GM19452 (cell line): ENCODE results near the gene FLT1.

Experiments
- ATAC-seq: cut with Tn5 transposase; IDR thresholded peaks from one replicate; pipeline ENCODE4 v1.9.1; 2021; ENCODE audit not compliant: unreplicated experiment

The FLT1 gene

GRCh38 chr13:28529836-28530235 lies 34.9 kb upstream of the FLT1 start:
- ATAC-seq = no peak

DNA sequence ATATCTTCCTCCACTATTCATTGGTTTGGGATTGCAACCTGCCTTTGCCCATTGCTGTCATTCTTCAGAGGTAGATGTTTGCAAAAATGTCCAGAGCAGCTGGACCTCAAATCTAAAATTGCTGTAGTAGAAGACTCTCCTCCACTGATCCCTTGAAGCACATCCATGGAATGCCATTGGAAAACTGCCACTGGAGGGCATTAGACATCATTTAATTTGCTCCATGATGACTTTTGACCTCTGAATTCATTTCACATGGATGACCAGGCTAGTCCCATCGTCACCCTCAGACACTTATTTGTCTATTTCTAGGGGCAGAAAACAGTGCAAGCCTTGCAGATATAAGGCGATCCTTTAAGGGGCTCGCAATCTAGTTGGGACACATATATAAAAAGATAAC lies 33.9 kb upstream of the FLT1 start:
- no peak for ATAC-seq

DNA sequence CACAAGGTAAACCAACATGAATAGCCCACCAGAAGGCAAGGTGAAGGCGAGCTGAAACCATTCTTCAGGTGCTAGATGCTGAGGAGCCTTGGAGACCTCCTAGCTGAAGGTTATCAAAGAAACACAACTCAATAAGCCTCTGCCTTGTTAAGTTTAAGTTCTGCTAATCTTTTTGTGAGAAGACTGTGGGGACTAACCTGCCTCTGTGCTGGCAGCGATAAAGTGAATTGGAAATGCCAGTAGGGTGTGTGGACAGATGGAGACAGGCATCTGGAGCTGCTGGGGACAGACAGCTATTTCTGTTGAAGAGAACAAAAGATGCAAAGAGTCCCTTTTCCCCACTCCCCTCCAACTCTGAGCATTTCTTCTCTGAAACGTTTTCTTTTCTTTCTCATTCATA lies 33.5 kb upstream of the FLT1 start:
- ATAC-seq = no peak

- no peak for ATAC-seq
Observed at GRCh38 chr13:28527629-28528028, 32.7 kb upstream of the FLT1 start.

DNA sequence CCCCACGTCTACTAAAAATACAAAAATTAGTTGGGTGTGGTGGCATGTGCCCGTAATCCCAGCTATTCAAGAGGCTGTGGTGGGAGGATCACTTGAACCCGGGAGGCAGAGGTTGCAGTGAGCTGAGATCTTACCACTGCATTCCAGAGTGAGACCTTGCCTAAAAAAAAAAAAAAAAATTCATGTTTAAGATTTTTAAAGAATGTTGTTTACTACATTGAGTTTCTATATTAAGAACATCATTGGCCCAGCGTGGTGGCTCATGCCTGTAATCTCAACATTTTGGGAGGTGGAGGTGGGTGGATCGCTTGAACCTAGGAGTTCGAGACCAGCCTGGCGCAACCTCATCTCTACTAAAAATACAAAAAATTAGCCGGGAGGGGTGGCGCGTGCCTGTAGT lies 31.9 kb upstream of the FLT1 start:
- no peak for ATAC-seq

GRCh38 chr13:28522871-28523270 lies 27.9 kb upstream of the FLT1 start:
- no peak for ATAC-seq

DNA sequence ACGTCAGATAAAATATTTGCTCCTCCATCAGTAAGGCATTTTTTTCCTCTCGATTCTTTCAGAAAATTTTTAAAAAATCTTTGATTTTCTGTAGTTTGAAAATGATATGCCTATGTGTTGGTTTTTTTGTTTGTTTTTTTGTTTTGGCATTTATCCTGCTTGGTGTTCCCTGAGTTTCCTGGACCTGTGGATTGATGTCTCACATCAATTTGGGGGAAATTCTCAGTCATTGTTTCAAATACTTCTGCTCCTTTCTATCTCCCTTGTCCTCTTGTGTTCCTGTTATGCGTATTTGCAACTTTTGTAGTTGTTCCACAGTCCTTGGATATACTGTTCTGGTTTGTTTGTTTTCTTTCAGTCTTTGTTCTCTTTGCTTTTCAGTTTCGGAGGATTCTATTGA lies 18.8 kb upstream of the FLT1 start:
- no peak for ATAC-seq

- no peak for ATAC-seq
Observed at GRCh38 chr13:28510542-28510941, 15.6 kb upstream of the FLT1 start.

GRCh38 chr13:28510066-28510465 lies 15.1 kb upstream of the FLT1 start:
- no peak for ATAC-seq

DNA sequence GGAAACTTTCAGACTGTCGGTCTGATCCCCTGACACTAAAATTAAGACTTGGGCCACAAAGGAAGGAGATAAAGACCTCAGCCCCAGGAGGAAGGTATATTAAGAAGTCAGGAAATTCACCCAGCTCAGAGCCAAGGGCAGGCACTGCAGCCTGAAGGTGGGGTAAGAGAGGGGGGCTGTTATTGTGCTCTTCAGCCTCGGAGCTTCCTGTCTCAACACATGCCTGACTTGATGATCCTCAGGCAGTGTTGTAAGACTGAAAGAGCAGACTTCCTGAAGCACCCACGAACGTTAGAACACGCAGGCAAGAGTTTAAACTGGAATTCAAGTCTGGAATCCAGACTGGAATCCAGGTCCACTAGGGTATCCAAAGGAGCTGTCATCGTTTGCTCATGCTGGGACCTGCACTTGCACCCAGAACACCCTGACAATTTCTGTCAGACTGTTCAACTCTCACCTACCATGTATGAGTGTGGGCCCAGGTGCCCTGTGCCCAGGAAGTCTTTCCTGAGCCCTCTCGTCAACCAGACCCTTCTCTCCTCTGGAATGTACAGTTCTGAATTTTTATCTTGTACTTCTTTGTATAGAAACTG lies 10.7 kb upstream of the FLT1 start:
- ATAC-seq = no peak

DNA sequence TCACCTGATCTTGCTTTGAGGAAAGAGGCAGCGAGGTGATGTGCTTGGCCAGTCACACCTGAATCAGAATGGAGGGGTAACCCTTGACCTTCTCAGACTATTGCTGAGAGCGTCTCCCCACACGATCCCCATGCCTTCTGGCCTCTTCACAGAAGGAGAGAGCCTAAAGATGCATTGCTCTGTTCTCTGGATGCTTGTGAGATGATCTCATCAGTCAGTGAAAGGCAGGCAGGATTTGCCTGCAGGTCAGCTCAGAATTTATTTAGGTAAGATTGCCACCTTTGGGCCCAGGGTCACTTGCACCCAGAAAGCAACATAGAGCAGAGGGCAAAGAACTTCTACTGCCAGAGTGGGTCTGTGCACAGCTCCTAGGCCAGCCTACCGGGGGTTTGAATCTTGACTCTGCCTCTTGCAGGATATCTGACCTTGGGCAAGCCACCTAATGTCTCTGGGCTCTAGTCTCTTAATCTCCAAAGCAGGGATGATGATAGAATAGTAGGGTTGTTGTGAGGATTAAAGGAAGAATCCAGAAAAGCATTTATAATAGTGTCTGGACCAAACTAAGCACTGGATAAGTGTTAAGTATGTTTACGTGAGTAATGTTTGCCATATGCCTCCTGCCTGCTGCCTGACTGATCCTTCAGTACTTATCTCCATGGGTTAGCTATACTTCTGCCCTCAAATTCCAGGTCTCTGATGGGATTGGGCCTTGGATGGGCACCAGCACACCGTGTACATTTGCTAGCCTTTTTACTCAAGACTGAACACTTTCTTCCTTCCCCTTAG lies 8.4 kb upstream of the FLT1 start:
- no peak for ATAC-seq

- no peak for ATAC-seq
Observed at GRCh38 chr13:28501547-28501946, 6.6 kb upstream of the FLT1 start.

GRCh38 chr13:28499609-28500008 lies 4.7 kb upstream of the FLT1 start:
- no peak for ATAC-seq

DNA sequence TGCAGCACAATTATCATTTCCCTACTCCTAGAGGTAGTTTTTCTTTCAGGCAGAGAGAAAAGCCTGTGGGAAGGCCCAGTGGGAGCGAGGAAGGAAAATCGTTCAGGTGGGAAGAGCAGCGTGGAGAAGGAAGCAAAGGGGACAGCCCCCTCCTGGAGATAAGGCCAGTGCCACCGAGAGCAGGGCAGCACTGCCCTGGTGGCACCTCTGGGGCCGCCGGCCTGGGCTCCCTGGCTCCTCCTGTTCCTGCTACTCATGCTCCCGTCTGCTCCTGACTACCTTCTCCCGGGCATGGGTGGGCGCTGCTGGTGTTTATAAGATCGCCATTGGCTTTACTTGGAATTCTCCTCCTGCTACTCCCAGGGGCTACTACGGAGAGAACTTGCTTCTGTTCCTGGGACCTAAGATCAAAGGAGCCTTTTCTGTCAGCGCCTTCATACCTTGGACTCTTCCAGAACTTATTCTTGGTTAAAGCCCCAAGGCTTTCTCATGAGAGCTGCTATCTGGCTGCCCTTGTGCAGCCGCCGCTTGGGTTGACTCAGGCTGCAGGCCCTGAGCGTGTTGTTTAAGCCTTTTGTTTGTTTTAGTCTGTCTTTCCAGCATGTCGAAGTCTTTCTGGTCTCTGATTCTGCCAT lies 3.7 kb upstream of the FLT1 start:
- ATAC-seq = no peak

DNA sequence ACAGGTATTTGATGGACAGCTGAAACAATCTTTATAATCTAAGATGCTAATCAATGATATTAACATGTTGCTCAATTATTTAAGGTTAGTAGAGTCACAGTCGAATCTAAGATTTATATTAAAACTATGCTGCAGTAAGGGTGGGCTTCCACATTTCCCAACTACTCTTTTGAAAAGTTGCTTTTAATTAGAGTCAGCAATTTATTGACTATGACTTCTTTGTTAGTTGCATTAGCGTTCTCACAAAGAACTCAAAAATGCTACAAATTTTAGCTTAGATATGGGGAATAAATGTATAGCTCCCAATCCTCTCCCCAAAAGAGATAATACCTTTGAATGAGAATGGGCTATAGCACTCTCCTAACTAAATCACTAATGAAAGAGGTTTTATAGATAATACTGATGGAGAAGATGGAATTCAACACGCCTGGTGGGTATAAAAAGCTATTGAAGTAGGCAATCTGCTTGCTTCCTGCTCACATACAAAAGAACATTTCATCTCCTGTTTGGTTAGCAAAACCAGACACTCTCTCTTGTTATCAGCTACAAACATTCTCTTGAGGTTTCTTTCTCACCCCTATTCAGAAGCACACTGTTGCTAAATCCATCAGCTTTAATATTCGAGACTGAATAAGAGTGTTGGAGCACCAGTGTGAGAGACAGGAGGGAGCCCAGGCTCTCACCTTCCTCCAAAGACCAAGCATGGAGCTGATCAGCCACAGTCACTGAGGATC lies 2.4 kb upstream of the FLT1 start:
- ATAC-seq = no peak

- no peak for ATAC-seq
Observed at GRCh38 chr13:28496188-28496564, 1.2 kb upstream of the FLT1 start.

DNA sequence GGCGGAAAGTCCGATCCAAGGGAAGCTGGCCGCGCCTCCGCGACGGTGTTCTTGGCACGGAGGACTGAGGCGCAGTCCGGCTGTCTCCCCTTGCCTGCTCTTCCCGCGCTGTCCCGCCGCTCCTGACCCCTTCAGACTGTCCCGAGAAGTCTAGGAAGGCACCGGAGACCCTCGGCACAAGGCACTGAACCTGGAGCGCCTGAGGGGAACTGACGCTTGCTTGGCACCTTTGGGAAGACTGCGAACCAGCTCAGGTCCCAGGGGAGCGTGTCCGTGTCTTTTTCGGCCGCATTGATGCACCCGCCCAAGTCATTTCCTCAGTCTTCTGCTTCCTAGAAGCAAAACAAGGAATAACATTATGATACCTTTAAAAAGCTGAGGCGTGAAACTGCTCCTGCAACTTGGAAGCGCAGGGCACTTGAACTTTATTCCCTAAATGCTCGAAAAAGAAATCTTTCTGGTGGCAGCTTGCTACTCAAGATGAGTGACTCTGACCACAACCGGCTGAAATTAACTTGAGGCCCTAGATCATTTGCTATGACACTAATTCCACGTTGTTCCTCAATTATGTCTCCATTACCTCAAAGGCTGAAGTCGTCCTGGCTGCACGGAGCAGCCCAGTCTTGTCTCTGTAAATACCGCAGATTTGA lies 735 bp upstream of the FLT1 start:
- ATAC-seq = no peak

GRCh38 chr13:28494504-28494777 lies 487 bp downstream of the FLT1 start:
- no peak for ATAC-seq

DNA sequence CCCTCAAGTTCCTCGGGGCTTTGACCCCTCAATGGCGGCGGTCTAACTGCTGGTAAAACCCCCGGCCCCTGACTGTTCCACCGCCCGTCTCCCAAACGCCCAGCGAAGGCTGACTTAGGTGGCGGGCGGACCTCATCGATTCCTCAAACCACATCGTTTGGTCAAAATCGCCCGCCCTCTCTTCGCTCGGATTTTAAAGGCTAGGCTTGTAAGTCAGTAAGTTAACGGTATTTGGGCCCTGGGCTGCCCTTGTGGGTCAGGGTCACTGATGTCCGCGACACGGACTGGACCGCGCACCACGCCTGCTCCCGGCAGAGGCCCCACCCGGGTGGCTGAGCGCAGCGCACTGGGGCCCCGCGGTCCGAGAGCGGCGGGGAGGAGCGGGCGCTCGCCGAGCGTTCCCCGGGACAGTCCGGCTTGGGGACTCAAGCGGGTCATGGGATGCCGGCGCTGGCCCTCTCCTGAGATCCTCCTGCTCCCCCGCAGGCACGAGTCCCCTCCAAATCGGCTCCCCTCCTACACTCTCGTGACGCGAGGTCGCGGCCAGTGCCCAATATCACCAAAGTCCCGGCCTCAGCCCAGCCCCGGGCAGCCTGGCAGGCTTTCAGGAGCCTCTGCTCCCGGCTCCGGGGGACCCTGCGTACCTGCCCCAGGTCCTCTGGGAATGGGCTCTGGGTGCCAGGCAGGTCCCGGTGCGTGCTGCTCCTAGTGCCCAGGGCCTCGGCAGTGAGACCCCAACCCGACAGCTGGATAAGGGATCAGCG lies 1.0 kb downstream of the FLT1 start:
- no peak for ATAC-seq

- no peak for ATAC-seq
Observed at GRCh38 chr13:28492569-28493367, 2.2 kb downstream of the FLT1 start.
